ENCODE measurements around the gene SV2B. TPM values are rescaled to one million over a fixed set of nuclear protein-coding genes. Genes with fewer than 3 reads are reported as not detected.

The SV2B gene
- total and polyA plus RNA-seq, 2 donors (not counting 1 experiment from before 2014, with no cell fraction given), result not detected

DNA sequence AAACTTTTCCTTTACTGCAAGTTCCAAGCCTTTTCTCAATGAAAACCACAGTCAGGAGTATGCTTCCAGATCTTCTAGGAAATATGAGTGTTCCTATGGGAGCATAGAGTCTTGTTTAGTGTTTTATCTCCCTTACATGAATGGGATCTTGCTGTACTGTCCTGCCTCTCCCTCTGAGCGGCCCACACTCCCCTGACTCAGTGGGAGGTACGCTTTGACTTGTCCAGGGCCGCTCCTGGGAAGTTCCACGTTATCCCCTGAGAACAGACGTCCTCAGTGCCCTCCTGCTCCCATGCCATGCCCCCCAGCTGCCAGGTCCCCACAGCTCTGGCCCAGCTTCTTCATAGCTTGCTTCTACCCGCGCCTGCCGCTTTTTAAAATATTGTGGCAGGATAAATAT, 48.8 kb upstream of the SV2B start:
- ChIA-PET CTCF (interaction anchor here (0.6 kb wide), 1 partner anchor 220 kb away, joined by 3 read pairs; no protein-coding TSS in a partner anchor), POLR2A (no interaction called here)
- no peak for TF ChIP-seq EZH2 (IDR thresholded peaks at IDR 0.05; ENCODE audit: borderline replicate concordance, insufficient read depth, low read depth, low read length, poor library complexity, severe bottlenecking)
- TF ChIP-seq, protein P1, sequence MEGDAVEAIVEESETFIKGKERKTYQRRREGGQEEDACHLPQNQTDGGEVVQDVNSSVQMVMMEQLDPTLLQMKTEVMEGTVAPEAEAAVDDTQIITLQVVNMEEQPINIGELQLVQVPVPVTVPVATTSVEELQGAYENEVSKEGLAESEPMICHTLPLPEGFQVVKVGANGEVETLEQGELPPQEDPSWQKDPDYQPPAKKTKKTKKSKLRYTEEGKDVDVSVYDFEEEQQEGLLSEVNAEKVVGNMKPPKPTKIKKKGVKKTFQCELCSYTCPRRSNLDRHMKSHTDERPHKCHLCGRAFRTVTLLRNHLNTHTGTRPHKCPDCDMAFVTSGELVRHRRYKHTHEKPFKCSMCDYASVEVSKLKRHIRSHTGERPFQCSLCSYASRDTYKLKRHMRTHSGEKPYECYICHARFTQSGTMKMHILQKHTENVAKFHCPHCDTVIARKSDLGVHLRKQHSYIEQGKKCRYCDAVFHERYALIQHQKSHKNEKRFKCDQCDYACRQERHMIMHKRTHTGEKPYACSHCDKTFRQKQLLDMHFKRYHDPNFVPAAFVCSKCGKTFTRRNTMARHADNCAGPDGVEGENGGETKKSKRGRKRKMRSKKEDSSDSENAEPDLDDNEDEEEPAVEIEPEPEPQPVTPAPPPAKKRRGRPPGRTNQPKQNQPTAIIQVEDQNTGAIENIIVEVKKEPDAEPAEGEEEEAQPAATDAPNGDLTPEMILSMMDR (IDR thresholded peaks at IDR 0.05), result no peak

DNA sequence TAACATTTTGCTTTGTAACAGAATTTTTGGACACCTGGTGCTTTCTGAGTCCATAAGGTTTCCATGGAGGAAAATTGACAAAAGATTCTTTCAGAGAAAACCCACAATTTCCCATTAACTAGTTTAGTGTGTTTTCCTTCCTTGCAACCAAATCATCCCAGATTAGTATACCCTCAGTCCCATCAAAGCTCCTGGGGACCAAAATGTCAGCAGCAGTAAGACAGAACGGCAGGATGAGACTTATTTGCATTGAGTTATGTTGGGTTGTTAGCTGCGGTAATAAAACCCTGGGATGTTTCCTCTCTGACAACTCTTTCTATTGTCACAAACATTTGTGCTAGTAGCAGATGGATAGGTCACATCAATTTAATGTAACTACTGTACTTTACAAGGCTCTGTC, 45.2 kb upstream of the SV2B start:
- intact Hi-C loops (cut with micrococcal nuclease), result loop anchor here (5.0 kb wide), 1 partner anchor 167 kb away; no protein-coding TSS in a partner anchor
- Histone ChIP-seq H3K4me2 (replicated peaks; ENCODE audit: low read depth, low read length, poor library complexity, severe bottlenecking) (no peak overlapping the region), H3K4me1 (ENCODE audit: control insufficient read depth in 2 of 2, insufficient read depth in 2 of 2, low read length in 2 of 2) (peaks cover 6% of the 10 kb centered on the region in 2 donors), H3K79me2 (ENCODE audit: control insufficient read depth, insufficient read depth, low read length) (no peaks in the 10 kb centered on the region), H3K9ac (ENCODE audit: low read length) (no peak overlapping the region), H2AFZ (ENCODE audit: insufficient read depth, low read depth, low read length, poor library complexity, severe bottlenecking) (no peak overlapping the region), H3K9me3 (ENCODE audit: control extremely low read depth in 1 of 3, control insufficient read depth in 2 of 3, insufficient read depth in 1 of 3, low read length in 2 of 3) (no peaks in the 10 kb centered on the region), H3K27ac (ENCODE audit: low read length in 2 of 2) (no peak overlapping the region), H3K27me3 (replicated peaks in 1 of 4; ENCODE audit: control extremely low read depth in 1 of 4, control insufficient read depth in 3 of 4, insufficient read depth in 4 of 4, low read length in 3 of 4) (peaks cover 0 to 27% (median 19%) of the 10 kb centered on the region in 4 experiments), H3K4me3 (ENCODE audit: control extremely low read depth in 1 of 5, extremely low read depth in 1 of 5, insufficient read depth in 1 of 5, low read depth in 2 of 5, low read length in 4 of 5) (no peak overlapping the region), H3K36me3 (replicated peaks in 1 of 2; ENCODE audit: control extremely low read depth in 1 of 2, control insufficient read depth in 1 of 2, extremely low read depth in 1 of 2, insufficient read depth in 2 of 2, low read length in 1 of 2) (no peaks in the 10 kb centered on the region), H4K20me1 (ENCODE audit: control insufficient read depth, insufficient read depth, low read length, poor library complexity, severe bottlenecking) (no peaks in the 10 kb centered on the region)
- DNase-seq (no peak), ATAC-seq (ENCODE audit: low read depth) (no peak)
- no peak for TF ChIP-seq EZH2 (IDR thresholded peaks at IDR 0.05; ENCODE audit: borderline replicate concordance, insufficient read depth, low read depth, low read length, poor library complexity, severe bottlenecking)
- TF ChIP-seq, protein P1 (IDR thresholded peaks at IDR 0.05), result no peak
- Mint-ChIP-seq H3K4me3 (no peak overlapping the region), H3K27ac (no peak overlapping the region), H3K9me3 (ENCODE audit: insufficient read depth) (no peaks in the 10 kb centered on the region), H3K4me1 (no peaks in the 10 kb centered on the region), H3K27me3 (peaks cover 71% of the 10 kb centered on the region)
- POLR2A ChIA-PET, result no interaction called here
- no CpG with 5 or more reads among the region's 2 CpGs for WGBS (ENCODE audit: insufficient coverage)
- CTCF ChIA-PET, result interaction anchor here (2.2 to 2.7 kb wide), 2 partner anchors 98 to 218 kb away, joined by 6 to 34 read pairs; no protein-coding TSS in a partner anchor

More for the DNA sequence above, 48.8 kb upstream of the SV2B start:
- no peak overlapping the region for H3K4me3 ChIP-seq (ENCODE audit: control extremely low read depth in 1 of 5, extremely low read depth in 1 of 5, insufficient read depth in 1 of 5, low read depth in 2 of 5, low read length in 4 of 5)
- Mint-ChIP-seq H3K27ac (no peak overlapping the region), H3K4me3 (no peak overlapping the region), H3K27me3 (peaks cover 45% of the 10 kb centered on the region), H3K9me3 (ENCODE audit: insufficient read depth) (no peaks in the 10 kb centered on the region), H3K4me1 (peaks cover 13% of the 10 kb centered on the region)
- no peaks in the 10 kb centered on the region for H3K36me3 ChIP-seq (replicated peaks in 1 of 2; ENCODE audit: control extremely low read depth in 1 of 2, control insufficient read depth in 1 of 2, extremely low read depth in 1 of 2, insufficient read depth in 2 of 2, low read length in 1 of 2)
- DNase-seq (no peak), ATAC-seq (ENCODE audit: low read depth) (no peak)
- H3K27ac ChIP-seq (ENCODE audit: low read length in 2 of 2), result no peak overlapping the region
- H2AFZ ChIP-seq (ENCODE audit: insufficient read depth, low read depth, low read length, poor library complexity, severe bottlenecking), result no peak overlapping the region
- no peak overlapping the region for H3K4me2 ChIP-seq (replicated peaks; ENCODE audit: low read depth, low read length, poor library complexity, severe bottlenecking)
- H3K27me3 ChIP-seq (replicated peaks in 1 of 4; ENCODE audit: control extremely low read depth in 1 of 4, control insufficient read depth in 3 of 4, insufficient read depth in 4 of 4, low read length in 3 of 4), result peaks cover 0 to 17% (median 11%) of the 10 kb centered on the region in 4 experiments
- intact Hi-C loops (cut with micrococcal nuclease), result no loop called here
- WGBS (ENCODE audit: insufficient coverage), result 83% methylated on average over 2 of the region's 8 CpGs
- no peaks in the 10 kb centered on the region for H4K20me1 ChIP-seq (ENCODE audit: control insufficient read depth, insufficient read depth, low read length, poor library complexity, severe bottlenecking)
- no peaks in the 10 kb centered on the region for H3K9me3 ChIP-seq (ENCODE audit: control extremely low read depth in 1 of 3, control insufficient read depth in 2 of 3, insufficient read depth in 1 of 3, low read length in 2 of 3)
- H3K79me2 ChIP-seq (ENCODE audit: control insufficient read depth, insufficient read depth, low read length), result no peaks in the 10 kb centered on the region
- peaks cover 15 to 18% of the 10 kb centered on the region in 2 donors for H3K4me1 ChIP-seq (ENCODE audit: control insufficient read depth in 2 of 2, insufficient read depth in 2 of 2, low read length in 2 of 2)
- no peak overlapping the region for H3K9ac ChIP-seq (ENCODE audit: low read length)

Measured in B cell (primary cell).